HepG2 (cell line): ENCODE results near the gene EIF4H. TPM values are rescaled to one million over a fixed set of nuclear protein-coding genes. Genes with fewer than 3 reads are reported as not detected.

Experiments used
- ATAC-seq: fragments of 200-7000 bp; cut with Tn5 transposase; 3 replicates; pipeline ENCODE4 v1.9.1; 2020; ENCODE audit warnings: mild to moderate bottlenecking, moderate library complexity
- BruUV-seq: library from RNA; stranded (reverse); fragments of 400-500 nt; replicated peaks from 2 replicates; lab custom pipeline; 2021; lab: Mats Ljungman, UMichigan
- CTCF ChIA-PET: fragments of 300-600 bp; formaldehyde crosslinking; extraction: SDS; loops from one replicate; lab custom pipeline; 2021; ENCODE audit warnings: low total read pairs, inconsistent platforms, low intra/inter-chr PET ratio; lab: Yijun Ruan, JAX
- POLR2A ChIA-PET: fragments of 350-600 bp; sonication (Branson Sonifier 250); formaldehyde crosslinking; loops from one replicate; lab custom pipeline; 2020; ENCODE audit warnings: antibody characterized with exemption, inconsistent platforms; lab: Yijun Ruan, JAX
- DNase-seq: peaks from one replicate; pipeline ENCODE4 v3.0.0-alpha.2; 2015; ENCODE audit warnings: low spot score
- FAIRE-seq: peaks from 3 replicates; lab custom pipeline; 2011; peaks lifted over from hg19 to GRCh38; lab: Jason Lieb, UNC
- H2AFZ ChIP-seq: one replicate; pipeline ENCODE4 v1.6.1; 2011; ENCODE audit warnings: low read length, inconsistent platforms
- H3K27ac ChIP-seq: fragments of 300-600 bp; 3 replicates; pipeline ENCODE4 v1.8.0; 2011; ENCODE audit warnings: mixed run types, mild to moderate bottlenecking, mixed read lengths, low read length, inconsistent platforms; ENCODE audit not compliant: insufficient read depth; ENCODE audit errors: extremely low read length
- H3K27me3 ChIP-seq, 2 experiments: fragments of 200-600 bp in 1 of 2; 2 replicates in 1 of 2; 3 replicates in 1 of 2; pipeline versions ENCODE4 v1.6.0 to v1.8.0; 2011; ENCODE audit warnings: low read length in 2 of 2, mild to moderate bottlenecking in 2 of 2, moderate library complexity in 2 of 2, inconsistent platforms in 1 of 2; ENCODE audit not compliant: insufficient read depth in 2 of 2, control insufficient read depth in 1 of 2
- H3K36me3 ChIP-seq, 2 experiments: fragments of 200-600 bp in 1 of 2; replicated peaks in 1 of 2; 2 replicates in 1 of 2; 3 replicates in 1 of 2; pipeline versions ENCODE4 v1.5.1 to v1.8.0; 2011; ENCODE audit warnings: low read length in 2 of 2, inconsistent platforms in 1 of 2; ENCODE audit not compliant: insufficient read depth in 2 of 2, control insufficient read depth in 1 of 2
- H3K4me1 ChIP-seq: 2 replicates; pipeline ENCODE4 v1.5.1; 2012; ENCODE audit warnings: low read length, inconsistent platforms; ENCODE audit not compliant: insufficient read depth
- H3K4me2 ChIP-seq: 2 replicates; pipeline ENCODE4 v1.6.0; 2011; ENCODE audit warnings: low read depth, low read length, inconsistent platforms
- H3K4me3 ChIP-seq, 3 experiments: fragments of 200-600 bp in 1 of 3; sonication (generic), shearing (Covaris generic) in 1 of 3; replicated peaks in 1 of 3; 2 replicates each; pipeline ENCODE4 v1.5.1; 2011 to 2016; ENCODE audit warnings: low read length in 3 of 3, inconsistent platforms in 2 of 3, low read depth in 2 of 3, mild to moderate bottlenecking in 2 of 3, control low read depth in 1 of 3, mixed read lengths in 1 of 3; ENCODE audit not compliant: insufficient read depth in 1 of 3
- H3K79me2 ChIP-seq: one replicate; pipeline ENCODE4 v1.6.1; 2011; ENCODE audit warnings: low read length, inconsistent platforms; ENCODE audit not compliant: insufficient read depth
- H3K9ac ChIP-seq: 2 replicates; pipeline ENCODE4 v1.6.0; 2011; ENCODE audit warnings: mild to moderate bottlenecking, low read depth, low read length, inconsistent platforms; ENCODE audit not compliant: insufficient read depth
- H3K9me3 ChIP-seq: 2 replicates; pipeline ENCODE4 v1.5.1; 2012; ENCODE audit warnings: mild to moderate bottlenecking, low read length
- H4K20me1 ChIP-seq: 2 replicates; pipeline ENCODE4 v1.6.0; 2011; ENCODE audit warnings: inconsistent platforms, mild to moderate bottlenecking, low read length, moderate library complexity; ENCODE audit not compliant: insufficient read depth
- CENPX ChIP-seq: sonication (generic); formaldehyde crosslinking; IDR thresholded peaks from 2 replicates; pipeline ENCODE4 v1.9.0; 2021; ENCODE audit warnings: mild to moderate bottlenecking, missing genetic modification reagents, moderate library complexity
- HMGA1 ChIP-seq: sonication (generic); formaldehyde crosslinking; conservative IDR thresholded peaks from 2 replicates; pipeline ENCODE4 v1.4.0; 2020; ENCODE audit warnings: missing genetic modification reagents
- KLF12 ChIP-seq: sonication (generic); formaldehyde crosslinking; IDR thresholded peaks from 2 replicates; pipeline ENCODE4 v1.4.0; 2020; ENCODE audit warnings: missing genetic modification reagents, borderline replicate concordance
- MAZ ChIP-seq, 2 experiments: sonication (generic) in 1 of 2; formaldehyde crosslinking in 1 of 2; IDR thresholded peaks; 2 replicates each; pipeline versions ENCODE4 v1.5.0 to v1.6.1; 2012 to 2020; ENCODE audit warnings: low read depth in 2 of 2, mild to moderate bottlenecking in 2 of 2, borderline replicate concordance in 1 of 2, improper control_type of control experiment in 1 of 2, low read length in 1 of 2, missing genetic modification reagents in 1 of 2, moderate library complexity in 1 of 2
- MED1 ChIP-seq: sonication (generic); formaldehyde crosslinking; IDR thresholded peaks from 2 replicates; pipeline ENCODE4 v1.4.0; 2020; ENCODE audit warnings: missing genetic modification reagents
- MXD4 ChIP-seq: IDR thresholded peaks from 2 replicates; pipeline ENCODE4 v1.6.1; 2016; ENCODE audit warnings: mild to moderate bottlenecking, missing biosample characterization, missing genetic modification reagents
- NR2F6 ChIP-seq, 2 experiments: IDR thresholded peaks; 2 replicates each; pipeline ENCODE4 v1.6.1; 2016; ENCODE audit warnings: antibody characterized with exemption in 1 of 2, mild to moderate bottlenecking in 1 of 2
- RBFOX2 ChIP-seq: fragments of 200-400 bp; formaldehyde crosslinking; IDR thresholded peaks from 2 replicates; pipeline ENCODE4 v1.6.1; 2017; ENCODE audit warnings: low read depth, mild to moderate bottlenecking, low read length
- SMC3 ChIP-seq: IDR thresholded peaks from 2 replicates; pipeline ENCODE4 v1.6.1; 2011; ENCODE audit warnings: low read length, improper control_type of control experiment
- SUZ12 ChIP-seq: fragments of 150-350 bp; IDR thresholded peaks from 2 replicates; pipeline ENCODE4 v1.6.1; 2014; ENCODE audit warnings: low read depth, low read length
- ZEB1 ChIP-seq: IDR thresholded peaks from 2 replicates; pipeline ENCODE4 v1.6.1; 2012; ENCODE audit warnings: mild to moderate bottlenecking, low read depth, inconsistent platforms; ENCODE audit not compliant: insufficient replicate concordance
- ZKSCAN8 ChIP-seq: IDR thresholded peaks from 2 replicates; pipeline ENCODE4 v1.6.1; 2016; ENCODE audit warnings: borderline replicate concordance, missing genetic modification reagents, missing compliant biosample characterization
- ZNF33A ChIP-seq: sonication (generic); formaldehyde crosslinking; IDR thresholded peaks from 2 replicates; pipeline ENCODE4 v1.5.1; 2020; ENCODE audit warnings: missing genetic modification reagents, mild to moderate bottlenecking, moderate library complexity, borderline replicate concordance
- WGBS: methylation state at CpG from one replicate; pipeline ENCODE4 v1.1.6; 2017; ENCODE audit warnings: low lambda C conversion rate; 5-methylcytosine and 5-hydroxymethylcytosine counted together
- in situ Hi-C: cut with HindIII; loops from 2 replicates; pipeline ENCODE4 v1.10.0; 2017; ENCODE audit warnings: low pct_unique_long_range_greater_than_20kb; ENCODE audit not compliant: extremely low pct_ligation_motif_present
- intact Hi-C: fragments of 100-400 bp; cut with micrococcal nuclease; formaldehyde crosslinking; loops from one replicate; pipeline ENCODE4 v1.10.0; 2022; ENCODE audit not compliant: unreplicated experiment
- polyA plus RNA-seq, 8 experiments: library from polyadenylated mRNA; depleted of rRNA in 3 of 8; stranded (reverse) in 7 of 8; unstranded in 1 of 8; fragments of >200 nt; fragmentation: Illumina TruSeq in 4 of 8; extraction: Trizol in 4 of 8; gene quantifications; 2 replicates each; pipeline versions ENCODE4 v1.2.1 to v1.2.3, GENCODE V29; 2011 to 2016; ENCODE audit warnings: low read depth in 4 of 8, missing spikeins in 1 of 8, mixed read lengths in 1 of 8; ENCODE audit not compliant: insufficient read depth in 1 of 8
- total RNA-seq, 5 experiments: library from RNA; depleted of rRNA; stranded (reverse); fragments of >200 nt; fragmentation: Illumina TruSeq; extraction: Trizol; gene quantifications; 2 replicates each; pipeline ENCODE4 v1.2.3, GENCODE V29; 2016; ENCODE audit warnings: low read depth in 1 of 5
- TF ChIP-seq, protein P1 (sequence below): sonication (generic); formaldehyde crosslinking; IDR thresholded peaks from 2 replicates; pipeline ENCODE4 v1.5.0; 2020; ENCODE audit warnings: mild to moderate bottlenecking, missing genetic modification reagents, moderate library complexity
- TF ChIP-seq, protein P2 (sequence below): sonication (generic); formaldehyde crosslinking; conservative IDR thresholded peaks from 2 replicates; pipeline ENCODE4 v1.8.0; 2022; ENCODE audit warnings: mild to moderate bottlenecking, moderate library complexity, missing genetic modification reagents
- TF ChIP-seq, protein P3 (sequence below): fragments of 450-650 bp; IDR thresholded peaks from 2 replicates; pipeline ENCODE4 v1.6.1; 2016

The EIF4H gene
- total and polyA plus RNA-seq, 2 of the 13 experiments (the other 11 are each of a cell fraction or from before 2014, with no cell fraction given) = 232 to 321 TPM

DNA sequence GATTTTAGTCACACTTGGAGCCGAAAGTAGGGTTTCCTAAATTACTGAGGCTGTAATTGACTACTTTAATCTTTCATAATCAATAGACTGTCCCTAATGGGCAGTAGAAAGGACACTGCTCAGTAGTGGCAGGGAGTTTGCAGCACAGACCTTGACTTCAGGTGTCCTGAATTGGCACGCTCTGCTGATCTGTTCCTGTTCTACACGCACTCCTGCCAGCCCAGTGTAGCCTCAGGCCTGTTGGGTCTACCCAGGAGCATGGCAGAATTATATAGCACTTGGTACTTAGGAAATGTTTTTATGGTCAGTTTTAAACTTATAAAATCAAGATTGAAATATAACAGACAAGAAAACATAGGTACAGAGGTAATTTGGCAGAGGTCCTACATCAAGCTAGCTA is 9.0 kb downstream of the EIF4H start (continued):
- TF ChIP-seq MAZ (IDR thresholded peaks at IDR 0.05; ENCODE audit: borderline replicate concordance, low read depth, low read length) (no peak), MAZ (CRISPR knock-in tag; IDR thresholded peaks at IDR 0.05; ENCODE audit: low read depth) (no peak), SUZ12 (no peak), ZNF33A (CRISPR knock-in tag) (no peak), MXD4 (no peak)

- intact Hi-C loops (loop anchor here (1.0 kb wide), 1 partner anchor 117 kb away; no protein-coding TSS in a partner anchor), in situ Hi-C loops (no loop called here)
- Histone ChIP-seq H2AFZ (no peak overlapping the region), H3K4me1 (peaks cover 35% of the 10 kb centered on the region), H3K9me3 (no peaks in the 10 kb centered on the region), H4K20me1 (peaks cover 98% of the 10 kb centered on the region), H3K4me2 (no peak overlapping the region), H3K4me3 (no peak overlapping the region), H3K36me3 (peaks cover 18 to 60% of the 10 kb centered on the region in 2 experiments), H3K79me2 (peaks cover 98% of the 10 kb centered on the region), H3K9ac (no peak overlapping the region), H3K27ac (no peak overlapping the region), H3K27me3 (no peaks in the 10 kb centered on the region)
- no TSS peak for BruUV-seq
- ChIA-PET CTCF (interaction anchor here (1.8 kb wide), 1 partner anchor 116 kb away, joined by 10 read pairs; no protein-coding TSS in a partner anchor), POLR2A (interaction anchor here (0.9 to 1.4 kb wide), 2 partner anchors 10 kb away, joined by 3 to 5 read pairs; partner anchors contain the start of gene EIF4H)
- DNase-seq = peak; percentile 54
- peak; percentile 54 for FAIRE-seq
- peak; percentile 77 for ATAC-seq
- 88% methylated on average over 7 of the region's 7 CpGs for WGBS
- peak; percentile 46; the same call in 1 of the 2 replicates for TF ChIP-seq SMC3
- TF ChIP-seq, protein P1, sequence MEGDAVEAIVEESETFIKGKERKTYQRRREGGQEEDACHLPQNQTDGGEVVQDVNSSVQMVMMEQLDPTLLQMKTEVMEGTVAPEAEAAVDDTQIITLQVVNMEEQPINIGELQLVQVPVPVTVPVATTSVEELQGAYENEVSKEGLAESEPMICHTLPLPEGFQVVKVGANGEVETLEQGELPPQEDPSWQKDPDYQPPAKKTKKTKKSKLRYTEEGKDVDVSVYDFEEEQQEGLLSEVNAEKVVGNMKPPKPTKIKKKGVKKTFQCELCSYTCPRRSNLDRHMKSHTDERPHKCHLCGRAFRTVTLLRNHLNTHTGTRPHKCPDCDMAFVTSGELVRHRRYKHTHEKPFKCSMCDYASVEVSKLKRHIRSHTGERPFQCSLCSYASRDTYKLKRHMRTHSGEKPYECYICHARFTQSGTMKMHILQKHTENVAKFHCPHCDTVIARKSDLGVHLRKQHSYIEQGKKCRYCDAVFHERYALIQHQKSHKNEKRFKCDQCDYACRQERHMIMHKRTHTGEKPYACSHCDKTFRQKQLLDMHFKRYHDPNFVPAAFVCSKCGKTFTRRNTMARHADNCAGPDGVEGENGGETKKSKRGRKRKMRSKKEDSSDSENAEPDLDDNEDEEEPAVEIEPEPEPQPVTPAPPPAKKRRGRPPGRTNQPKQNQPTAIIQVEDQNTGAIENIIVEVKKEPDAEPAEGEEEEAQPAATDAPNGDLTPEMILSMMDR (CRISPR knock-in tag) = peak; percentile 54
- TF ChIP-seq, protein P2, sequence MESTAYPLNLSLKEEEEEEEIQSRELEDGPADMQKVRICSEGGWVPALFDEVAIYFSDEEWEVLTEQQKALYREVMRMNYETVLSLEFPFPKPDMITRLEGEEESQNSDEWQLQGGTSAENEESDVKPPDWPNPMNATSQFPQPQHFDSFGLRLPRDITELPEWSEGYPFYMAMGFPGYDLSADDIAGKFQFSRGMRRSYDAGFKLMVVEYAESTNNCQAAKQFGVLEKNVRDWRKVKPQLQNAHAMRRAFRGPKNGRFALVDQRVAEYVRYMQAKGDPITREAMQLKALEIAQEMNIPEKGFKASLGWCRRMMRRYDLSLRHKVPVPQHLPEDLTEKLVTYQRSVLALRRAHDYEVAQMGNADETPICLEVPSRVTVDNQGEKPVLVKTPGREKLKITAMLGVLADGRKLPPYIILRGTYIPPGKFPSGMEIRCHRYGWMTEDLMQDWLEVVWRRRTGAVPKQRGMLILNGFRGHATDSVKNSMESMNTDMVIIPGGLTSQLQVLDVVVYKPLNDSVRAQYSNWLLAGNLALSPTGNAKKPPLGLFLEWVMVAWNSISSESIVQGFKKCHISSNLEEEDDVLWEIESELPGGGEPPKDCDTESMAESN = no peak
- TF ChIP-seq RBFOX2 = 0 out of 2 replicates have a peak, but pooled peaks have one; percentile 31
- TF ChIP-seq HMGA1 (CRISPR knock-in tag) = no peak
- 0 out of 2 replicates have a peak, but pooled peaks have one; percentile 31 for TF ChIP-seq ZKSCAN8 (CRISPR knock-in tag)
- no peak for TF ChIP-seq ZEB1
- no peak for TF ChIP-seq MED1
- no peak for TF ChIP-seq CENPX (CRISPR knock-in tag)
- TF ChIP-seq, protein P3, sequence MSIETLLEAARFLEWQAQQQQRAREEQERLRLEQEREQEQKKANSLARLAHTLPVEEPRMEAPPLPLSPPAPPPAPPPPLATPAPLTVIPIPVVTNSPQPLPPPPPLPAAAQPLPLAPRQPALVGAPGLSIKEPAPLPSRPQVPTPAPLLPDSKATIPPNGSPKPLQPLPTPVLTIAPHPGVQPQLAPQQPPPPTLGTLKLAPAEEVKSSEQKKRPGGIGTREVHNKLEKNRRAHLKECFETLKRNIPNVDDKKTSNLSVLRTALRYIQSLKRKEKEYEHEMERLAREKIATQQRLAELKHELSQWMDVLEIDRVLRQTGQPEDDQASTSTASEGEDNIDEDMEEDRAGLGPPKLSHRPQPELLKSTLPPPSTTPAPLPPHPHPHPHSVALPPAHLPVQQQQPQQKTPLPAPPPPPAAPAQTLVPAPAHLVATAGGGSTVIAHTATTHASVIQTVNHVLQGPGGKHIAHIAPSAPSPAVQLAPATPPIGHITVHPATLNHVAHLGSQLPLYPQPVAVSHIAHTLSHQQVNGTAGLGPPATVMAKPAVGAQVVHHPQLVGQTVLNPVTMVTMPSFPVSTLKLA = no peak
- TF ChIP-seq KLF12 = peak; percentile 64; the same call in 1 of the 2 replicates
- TF ChIP-seq NR2F6 (IDR thresholded peaks at IDR 0.05) = no peak
- TF ChIP-seq NR2F6 (CRISPR knock-in tag; IDR thresholded peaks at IDR 0.05) = 0 out of 2 replicates have a peak, but pooled peaks have one; percentile 9
Measured at GRCh38 chr7:74183653-74184450, 9.7 kb downstream of the EIF4H start.
